GM21717 (cell line): Measurements from ENCODE around the gene DNTT.
A peak's percentile ranks its signal among the peaks of the same experiment; 100 is the strongest.

Source experiments
- ATAC-seq: cut with Tn5 transposase; IDR thresholded peaks from one replicate; pipeline ENCODE4 v1.9.1; 2021; ENCODE audit warnings: mild to moderate bottlenecking, moderate library complexity; ENCODE audit not compliant: unreplicated experiment

The DNTT gene

GRCh38 chr10:96339956-96340904 is 36.0 kb downstream of the DNTT start:
- peak; percentile 51 for ATAC-seq

GRCh38 chr10:96341219-96342182 is 37.3 kb downstream of the DNTT start:
- ATAC-seq: no peak

GRCh38 chr10:96342402-96342801 is 38.2 kb downstream of the DNTT start:
- no peak for ATAC-seq

- ATAC-seq: no peak
Measured at GRCh38 chr10:96344178-96344577, 39.9 kb downstream of the DNTT start.

GRCh38 chr10:96345222-96345621 is 41.0 kb downstream of the DNTT start:
- no peak for ATAC-seq

GRCh38 chr10:96346295-96346694 is 42.1 kb downstream of the DNTT start:
- no peak for ATAC-seq

- ATAC-seq: no peak
Measured at GRCh38 chr10:96352027-96352426, 47.8 kb downstream of the DNTT start.

- ATAC-seq: no peak
Measured at GRCh38 chr10:96352582-96352981, 48.3 kb downstream of the DNTT start.

- ATAC-seq: no peak
Measured at GRCh38 chr10:96357038-96357620, 52.9 kb downstream of the DNTT start.

- no peak for ATAC-seq
Measured at GRCh38 chr10:96358851-96359540, 54.8 kb downstream of the DNTT start, which contains the start of gene OPALIN. OPALIN (minus strand) TSS chr10:96359002; CDS start chr10:96358896, 106 bp downstream.

GRCh38 chr10:96359616-96360015 is 55.4 kb downstream of the DNTT start:
- ATAC-seq: no peak

GRCh38 chr10:96360331-96360730 is 56.1 kb downstream of the DNTT start:
- ATAC-seq: no peak

- ATAC-seq: no peak
Measured at GRCh38 chr10:96360766-96361165, 56.5 kb downstream of the DNTT start.

- ATAC-seq: no peak
Measured at GRCh38 chr10:96365571-96365970, 61.3 kb downstream of the DNTT start.

- ATAC-seq: no peak
Measured at GRCh38 chr10:96366508-96366907, 62.3 kb downstream of the DNTT start.

GRCh38 chr10:96367470-96367869 is 63.2 kb downstream of the DNTT start:
- no peak for ATAC-seq

GRCh38 chr10:96368971-96369370 is 64.7 kb downstream of the DNTT start:
- ATAC-seq: no peak

GRCh38 chr10:96369890-96370583 is 65.8 kb downstream of the DNTT start:
- ATAC-seq: no peak

GRCh38 chr10:96370584-96371157 is 66.4 kb downstream of the DNTT start:
- ATAC-seq: no peak
